GM12872 (cell line): ENCODE measurements around the gene RASAL1.

Experiments
- TF ChIP-seq, protein P1 (sequence below): IDR thresholded peaks from 3 replicates; pipeline ENCODE4 v1.5.1; 2011; ENCODE audit warnings: low read depth, mild to moderate bottlenecking, low read length, moderate library complexity; ENCODE audit not compliant: insufficient read depth

RASAL1 gene

GRCh38 chr12:113130457-113131135 lies 5.0 kb downstream of the RASAL1 start:
- TF ChIP-seq, protein P1, sequence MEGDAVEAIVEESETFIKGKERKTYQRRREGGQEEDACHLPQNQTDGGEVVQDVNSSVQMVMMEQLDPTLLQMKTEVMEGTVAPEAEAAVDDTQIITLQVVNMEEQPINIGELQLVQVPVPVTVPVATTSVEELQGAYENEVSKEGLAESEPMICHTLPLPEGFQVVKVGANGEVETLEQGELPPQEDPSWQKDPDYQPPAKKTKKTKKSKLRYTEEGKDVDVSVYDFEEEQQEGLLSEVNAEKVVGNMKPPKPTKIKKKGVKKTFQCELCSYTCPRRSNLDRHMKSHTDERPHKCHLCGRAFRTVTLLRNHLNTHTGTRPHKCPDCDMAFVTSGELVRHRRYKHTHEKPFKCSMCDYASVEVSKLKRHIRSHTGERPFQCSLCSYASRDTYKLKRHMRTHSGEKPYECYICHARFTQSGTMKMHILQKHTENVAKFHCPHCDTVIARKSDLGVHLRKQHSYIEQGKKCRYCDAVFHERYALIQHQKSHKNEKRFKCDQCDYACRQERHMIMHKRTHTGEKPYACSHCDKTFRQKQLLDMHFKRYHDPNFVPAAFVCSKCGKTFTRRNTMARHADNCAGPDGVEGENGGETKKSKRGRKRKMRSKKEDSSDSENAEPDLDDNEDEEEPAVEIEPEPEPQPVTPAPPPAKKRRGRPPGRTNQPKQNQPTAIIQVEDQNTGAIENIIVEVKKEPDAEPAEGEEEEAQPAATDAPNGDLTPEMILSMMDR = peak; percentile 38; the same call in 1 of the 3 replicates

DNA sequence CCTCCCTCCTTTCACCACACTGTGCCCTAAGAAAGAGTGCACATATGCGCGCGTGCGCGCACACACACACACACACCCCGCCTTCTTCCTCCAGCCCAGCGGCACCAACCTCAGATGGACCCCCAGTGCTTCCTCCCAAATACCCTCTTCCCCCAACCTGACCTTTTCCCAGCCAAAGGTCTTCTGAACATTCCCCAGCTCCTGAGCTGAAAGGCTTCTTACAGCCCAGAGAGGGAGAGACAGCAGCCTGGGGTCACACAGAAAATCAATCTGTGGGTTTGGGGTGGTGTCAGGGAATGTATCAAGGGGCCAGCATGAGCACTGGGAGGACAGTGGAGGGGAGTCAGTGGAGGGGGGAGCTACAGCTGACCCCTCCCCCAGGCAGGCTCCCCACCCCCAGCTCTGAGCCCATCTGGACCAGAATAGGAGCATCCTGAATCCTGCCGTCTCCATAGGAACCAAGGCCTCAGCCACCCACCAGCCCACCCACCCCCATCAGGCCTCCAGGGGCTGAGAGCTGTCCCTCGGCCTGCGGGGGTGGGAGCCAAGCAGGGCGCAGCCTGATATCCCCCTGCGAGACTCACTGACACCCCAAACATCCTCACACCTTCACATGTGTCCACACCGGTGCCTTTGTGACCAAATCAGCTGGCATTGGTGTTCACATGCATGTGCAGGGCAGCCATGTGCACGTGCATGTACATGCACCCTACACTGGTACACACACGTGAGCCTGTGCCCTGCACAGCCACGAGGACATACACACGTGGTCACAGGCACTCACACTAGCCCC lies 5.7 kb downstream of the RASAL1 start:
- TF ChIP-seq, protein P1 = no peak

DNA sequence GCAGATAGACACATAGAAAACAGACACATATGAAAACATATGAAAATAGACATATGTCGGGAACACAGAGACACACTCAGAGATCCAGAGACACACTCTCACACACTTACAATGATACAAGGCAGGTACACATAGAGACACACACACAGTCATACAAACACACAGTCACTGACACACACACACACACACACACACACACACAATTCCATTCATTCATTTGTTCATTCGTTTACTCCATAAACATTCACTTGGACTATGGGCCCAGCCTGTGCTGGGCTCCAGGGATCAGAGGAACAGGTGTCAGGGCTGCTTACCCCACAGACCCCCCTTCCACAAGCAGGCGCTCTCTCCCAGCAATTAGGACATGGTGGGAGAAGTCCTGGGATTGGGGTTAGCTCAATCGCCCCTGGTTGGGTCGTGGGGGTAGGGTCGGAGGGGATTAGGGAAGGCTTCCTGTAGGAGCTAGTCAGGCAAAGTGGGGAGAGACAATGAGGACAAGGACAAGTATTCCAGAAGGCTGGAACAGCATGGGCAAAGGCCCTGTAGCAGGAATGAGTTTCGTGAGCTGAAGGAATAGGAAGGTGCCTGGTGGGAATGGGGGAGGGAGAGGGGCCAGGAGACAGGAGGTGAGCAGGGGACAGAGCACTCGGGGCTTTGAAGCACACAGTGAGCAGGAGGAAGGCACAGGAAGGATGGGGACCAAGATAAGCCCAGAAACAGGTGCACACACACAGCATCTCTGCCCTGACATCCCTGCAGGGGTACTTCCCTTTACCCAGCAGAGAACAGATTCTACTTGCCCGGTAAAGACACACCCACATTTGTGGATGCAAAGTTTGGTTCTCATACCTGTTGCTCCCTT lies 6.5 kb downstream of the RASAL1 start:
- TF ChIP-seq, protein P1 = no peak

DNA sequence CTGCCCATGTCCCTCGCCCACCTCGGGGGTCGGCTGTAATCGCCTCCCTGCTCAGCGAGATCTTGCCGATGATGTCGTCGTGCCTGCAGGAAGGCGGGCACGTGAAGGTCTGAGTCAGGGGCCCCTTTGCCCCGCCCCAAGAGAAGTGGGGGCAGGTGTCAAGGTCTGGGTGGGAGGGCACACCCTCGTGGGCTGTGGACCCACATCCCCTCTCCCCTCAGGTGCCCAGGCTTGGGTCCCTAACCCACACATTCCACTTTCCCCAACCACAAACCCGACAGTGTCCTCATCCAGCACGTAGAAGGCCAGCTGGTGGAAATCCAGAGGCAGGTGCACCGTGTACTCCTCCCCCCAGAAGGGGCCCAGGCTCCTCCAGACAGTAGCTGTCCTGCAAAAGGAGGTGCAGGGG lies 7.8 kb downstream of the RASAL1 start:
- TF ChIP-seq, protein P1 = no peak

- TF ChIP-seq, protein P1 = no peak
Measured at GRCh38 chr12:113120670-113121370, 14.7 kb downstream of the RASAL1 start.

- TF ChIP-seq, protein P1 = no peak
Measured at GRCh38 chr12:113119980-113120669, 15.4 kb downstream of the RASAL1 start.
